IPS-NIHi7 (cell line): ENCODE results near the gene GPC5.

Experiments used
- DNase-seq: peaks from one replicate; pipeline ENCODE4 v3.0.0; 2012; ENCODE audit warnings: mixed read lengths; ENCODE audit errors: extremely low spot score

Gene GPC5

DNA sequence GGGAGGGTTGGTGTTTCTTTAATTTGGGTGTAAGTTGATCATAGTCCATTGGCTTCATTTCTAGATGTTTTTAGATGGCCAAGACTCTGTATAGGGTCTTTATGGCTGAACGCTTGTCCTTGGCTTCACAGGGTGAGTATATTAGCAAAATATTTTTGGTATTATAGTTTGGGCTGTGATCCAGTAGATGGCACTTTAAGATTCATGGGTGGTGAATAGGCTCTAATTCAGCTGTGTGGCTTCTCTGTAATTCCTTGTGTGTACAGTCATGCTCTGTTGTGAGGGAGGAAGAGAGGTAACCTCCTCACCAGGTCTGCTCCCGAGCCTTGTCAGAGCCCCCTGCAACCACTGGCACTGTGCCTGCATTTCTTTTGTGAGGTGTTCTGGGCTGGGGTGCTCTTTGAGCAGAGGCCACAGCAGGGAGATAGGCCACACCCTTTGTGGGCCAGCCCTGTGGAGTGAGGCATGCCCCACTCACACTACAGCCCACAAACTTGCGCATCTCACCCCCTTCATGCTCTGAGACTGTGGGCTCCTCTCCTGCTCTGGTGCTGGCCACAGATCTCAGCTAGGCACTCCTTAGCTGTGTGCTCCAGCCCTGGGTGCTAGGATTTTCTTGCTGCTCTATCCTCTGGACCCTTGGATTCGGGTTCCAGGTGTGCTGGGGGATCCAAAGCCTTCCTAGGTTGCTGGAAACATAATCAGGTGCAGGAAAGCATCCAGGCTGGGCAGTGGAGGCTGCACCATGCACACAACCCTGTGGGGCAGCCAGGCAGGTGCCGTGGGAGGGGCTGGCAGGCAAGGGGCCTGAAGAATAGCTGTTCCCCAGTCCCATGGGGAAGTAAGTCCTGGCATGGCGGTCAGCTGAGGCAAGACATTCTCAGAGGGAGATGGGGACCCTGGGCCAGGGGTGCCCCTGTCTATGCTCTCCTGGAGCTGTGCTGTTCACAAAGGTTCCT, 193.9 kb downstream of the GPC5 start:
- no peak for DNase-seq

GRCh38 chr13:91593456-91593855, 195.0 kb downstream of the GPC5 start:
- no peak for DNase-seq

DNA sequence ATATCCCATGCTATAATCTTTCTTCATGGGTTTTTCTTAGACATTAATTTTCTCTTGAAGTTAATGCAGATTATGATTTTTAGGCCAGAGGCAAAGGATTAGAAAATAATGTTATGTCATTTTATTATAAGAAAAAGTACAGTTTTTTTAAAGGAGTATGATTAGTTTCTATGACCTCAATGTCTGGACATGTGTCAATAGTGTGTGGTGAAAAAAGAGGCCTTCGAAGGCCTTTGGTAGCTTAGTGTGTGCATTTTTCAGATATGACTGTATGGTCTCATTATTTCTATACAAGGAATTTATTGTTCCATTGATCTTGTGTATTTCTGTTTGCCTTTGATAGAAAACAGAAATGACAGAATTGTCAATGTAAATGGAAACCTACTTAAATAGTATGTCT, 195.6 kb downstream of the GPC5 start:
- no peak for DNase-seq

DNA sequence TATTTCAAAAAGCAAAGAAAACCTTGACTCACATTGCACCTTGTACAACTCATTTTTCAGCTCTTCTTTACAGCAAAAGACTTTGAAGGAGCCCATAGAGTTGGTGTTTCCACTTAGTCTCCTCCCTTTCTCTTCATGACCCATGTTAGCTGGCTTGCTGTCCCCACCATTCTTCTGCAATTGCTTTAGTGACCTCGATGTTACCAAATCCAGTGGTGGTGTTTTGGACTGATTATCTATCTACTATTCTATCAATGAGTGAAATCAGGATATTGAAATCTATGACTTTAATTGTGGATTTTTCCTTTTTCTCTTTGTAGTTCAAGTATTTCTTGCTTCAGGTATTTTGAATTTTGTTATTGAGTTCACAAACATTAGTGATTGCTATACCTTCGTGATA, 197.3 kb downstream of the GPC5 start:
- no peak for DNase-seq

GRCh38 chr13:91596842-91597241, 198.4 kb downstream of the GPC5 start:
- no peak for DNase-seq

- no peak for DNase-seq
Observed at GRCh38 chr13:91598655-91599054, 200.2 kb downstream of the GPC5 start.

- no peak for DNase-seq
Observed at GRCh38 chr13:91601273-91601672, 202.9 kb downstream of the GPC5 start.

GRCh38 chr13:91601807-91602206, 203.4 kb downstream of the GPC5 start:
- DNase-seq, result no peak

DNA sequence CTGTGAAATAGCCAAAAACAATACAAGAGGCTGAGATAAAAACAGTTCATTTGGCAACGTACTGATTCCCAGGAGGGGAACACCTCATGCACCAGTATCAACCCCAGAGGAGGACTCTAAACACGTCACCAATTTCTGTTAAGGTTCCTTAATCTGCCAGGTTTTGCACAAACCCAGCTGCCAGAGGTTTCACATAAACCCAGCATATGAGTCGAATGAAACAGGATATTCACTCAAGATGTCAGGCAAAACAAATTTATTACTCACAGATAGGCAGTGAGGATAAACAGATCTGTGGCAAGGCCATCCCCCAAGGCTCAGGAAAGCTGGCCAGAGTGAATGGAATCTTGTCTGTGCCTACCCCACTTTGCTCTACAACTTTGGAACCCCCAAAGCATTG, 210.9 kb downstream of the GPC5 start:
- no peak for DNase-seq

- DNase-seq, result no peak
Observed at GRCh38 chr13:91618315-91618714, 219.9 kb downstream of the GPC5 start.

DNA sequence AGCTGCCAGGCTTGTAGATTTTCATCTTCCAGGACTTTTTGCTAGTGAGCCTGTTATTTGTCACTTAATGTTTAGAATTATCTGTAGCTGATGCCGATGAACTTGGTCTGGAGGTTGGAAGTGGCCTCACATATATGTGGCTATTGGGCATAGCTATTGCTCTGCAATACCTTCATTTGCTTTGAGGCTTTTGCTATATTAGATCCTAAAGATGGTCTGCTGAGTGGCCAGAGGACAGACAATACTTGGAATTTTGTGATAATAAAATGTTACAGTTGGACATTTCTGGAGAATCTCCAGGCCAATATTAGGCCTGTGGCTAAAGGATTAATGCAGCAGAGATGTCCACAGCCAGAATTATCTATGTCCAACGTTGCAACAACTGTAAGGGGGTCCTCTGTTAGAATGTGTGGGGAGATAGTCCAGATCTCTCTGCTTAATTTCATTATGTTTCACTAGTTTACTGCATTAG, 222.3 kb downstream of the GPC5 start:
- DNase-seq, result no peak

DNA sequence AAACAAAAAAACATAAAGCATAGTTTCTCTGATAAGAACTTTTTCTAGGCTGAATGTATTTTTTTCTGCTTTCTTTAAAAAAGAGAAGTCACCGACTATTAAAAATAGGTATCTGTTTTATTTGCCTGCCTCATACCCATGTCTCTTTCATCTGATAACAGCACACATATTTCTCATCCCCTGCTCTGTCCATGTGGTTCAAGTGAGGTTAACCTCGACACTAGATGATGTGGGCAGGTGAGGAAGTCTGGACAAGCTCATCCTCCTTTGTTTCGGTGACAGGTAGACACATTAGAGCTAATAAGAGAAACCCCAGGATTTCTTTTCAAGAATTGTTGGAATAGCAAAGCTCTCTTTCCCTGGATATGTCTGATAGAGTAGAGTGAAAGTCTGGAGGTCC, 222.7 kb downstream of the GPC5 start:
- DNase-seq, result no peak

DNA sequence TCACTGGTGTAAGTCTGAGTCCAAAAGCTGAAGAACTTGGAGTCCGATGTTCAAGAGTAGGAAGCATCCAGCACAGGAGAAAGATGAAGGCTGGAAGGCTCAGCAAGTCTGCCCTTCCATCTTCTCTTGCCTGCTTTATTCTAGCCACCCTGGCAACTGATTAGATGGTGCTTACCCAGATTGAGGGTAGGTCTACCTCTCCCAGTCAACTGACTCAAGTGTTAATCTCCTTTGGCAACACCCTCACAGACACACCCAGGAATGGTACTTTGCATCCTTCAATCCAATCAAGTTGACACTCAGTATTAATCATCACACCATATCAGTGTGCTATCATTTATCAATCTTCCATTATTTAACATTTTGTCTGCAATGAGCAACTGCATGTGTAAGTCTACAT, 223.5 kb downstream of the GPC5 start:
- DNase-seq, result no peak

- DNase-seq, result peak; percentile 8
Observed at GRCh38 chr13:91622778-91623550, 224.5 kb downstream of the GPC5 start.

DNA sequence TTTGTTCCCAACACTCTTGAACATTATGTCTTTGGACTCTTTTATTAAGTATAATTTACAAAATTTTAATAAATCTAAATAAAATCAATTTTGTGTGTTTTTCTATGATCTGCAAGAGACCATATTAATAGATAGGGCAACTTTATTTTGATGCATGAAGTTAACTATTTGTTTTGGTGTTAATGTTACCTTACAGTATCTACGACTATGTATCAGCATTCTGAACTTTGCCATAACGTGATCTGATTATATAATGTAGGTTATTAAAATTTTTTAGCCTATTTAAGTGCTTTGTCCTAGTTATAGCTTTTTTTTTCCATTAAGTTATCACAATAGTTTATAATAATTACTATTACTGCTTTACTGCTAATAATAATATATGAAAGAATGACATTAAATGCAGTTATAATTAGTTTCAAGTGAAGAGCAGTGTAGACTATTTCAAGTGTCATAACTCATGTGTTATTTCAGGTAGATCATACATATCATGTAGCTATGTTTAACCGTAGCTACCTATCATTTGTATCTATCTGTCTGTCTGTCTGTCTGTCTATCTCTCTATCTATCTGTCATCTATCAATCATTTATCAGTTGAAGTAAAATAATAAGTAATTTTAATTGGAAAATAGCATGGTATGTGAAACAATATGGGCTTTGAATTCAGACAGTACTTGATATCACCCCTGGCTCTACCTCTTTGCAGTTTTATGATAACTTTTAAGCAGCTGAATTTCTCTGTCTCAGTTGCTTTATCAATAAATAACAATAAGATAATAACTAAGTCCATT, 229.7 kb downstream of the GPC5 start:
- no peak for DNase-seq

GRCh38 chr13:91630946-91631345, 232.5 kb downstream of the GPC5 start:
- no peak for DNase-seq

DNA sequence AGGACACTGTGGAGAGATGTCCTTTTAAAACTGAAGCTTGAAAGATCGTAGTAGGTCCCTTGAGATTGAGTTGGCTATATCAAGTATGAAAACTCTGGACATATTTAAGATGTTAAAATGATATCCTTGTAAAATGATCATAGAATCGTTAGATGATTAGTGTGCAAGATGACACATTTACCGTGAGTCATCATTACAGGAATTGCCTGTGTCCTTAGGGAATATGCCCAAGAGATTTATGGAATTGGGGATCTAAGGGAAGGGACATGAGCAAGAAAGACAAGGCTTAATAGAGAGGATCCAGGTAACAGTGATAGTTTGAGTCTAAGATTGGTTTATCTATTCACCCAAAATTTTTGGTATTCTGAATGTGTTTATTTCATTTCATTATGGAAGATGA, 233.7 kb downstream of the GPC5 start:
- no peak for DNase-seq

- DNase-seq, result no peak
Observed at GRCh38 chr13:91639330-91639729, 240.9 kb downstream of the GPC5 start.

GRCh38 chr13:91643394-91643793, 245.0 kb downstream of the GPC5 start:
- no peak for DNase-seq

GRCh38 chr13:91644806-91645205, 246.4 kb downstream of the GPC5 start:
- no peak for DNase-seq

GRCh38 chr13:91647361-91647990, 249.1 kb downstream of the GPC5 start:
- DNase-seq, result peak; percentile 75
